GM12872 (cell line): ENCODE measurements around the gene CDK14.

Source experiments
- TF ChIP-seq, protein P1 (sequence below): IDR thresholded peaks from 3 replicates; pipeline ENCODE4 v1.5.1; 2011; ENCODE audit warnings: low read depth, mild to moderate bottlenecking, low read length, moderate library complexity; ENCODE audit not compliant: insufficient read depth

CDK14 gene

DNA sequence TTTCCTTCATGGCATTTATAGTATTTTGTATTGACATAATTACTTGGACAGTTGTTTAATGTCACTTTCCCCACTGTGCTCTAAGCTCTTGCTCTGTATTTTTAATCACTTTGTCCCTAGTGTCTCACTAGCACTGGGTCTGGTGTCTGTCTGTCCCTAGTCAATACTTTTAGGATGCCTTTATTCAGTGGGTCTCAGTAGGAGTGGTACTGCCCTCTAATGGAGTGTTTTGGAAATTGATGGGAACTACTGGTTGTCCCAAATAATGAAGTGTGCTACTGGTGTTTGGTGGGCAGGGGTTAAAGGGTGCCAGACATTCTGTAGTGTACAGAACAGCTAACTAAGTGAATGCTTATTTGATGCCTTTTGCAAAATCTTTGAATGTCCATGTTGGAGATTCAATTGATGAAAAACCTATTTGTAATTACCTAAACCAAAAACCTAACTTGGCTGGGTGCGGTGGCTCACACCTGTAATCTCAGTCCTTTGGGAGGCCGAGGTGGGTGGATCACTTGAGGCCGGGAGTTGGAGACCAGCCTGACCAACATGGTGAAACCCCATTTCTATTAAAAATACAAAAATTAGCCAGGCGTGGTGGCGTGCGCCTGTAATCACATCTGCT, 33.3 kb downstream of the CDK14 start:
- TF ChIP-seq, protein P1, sequence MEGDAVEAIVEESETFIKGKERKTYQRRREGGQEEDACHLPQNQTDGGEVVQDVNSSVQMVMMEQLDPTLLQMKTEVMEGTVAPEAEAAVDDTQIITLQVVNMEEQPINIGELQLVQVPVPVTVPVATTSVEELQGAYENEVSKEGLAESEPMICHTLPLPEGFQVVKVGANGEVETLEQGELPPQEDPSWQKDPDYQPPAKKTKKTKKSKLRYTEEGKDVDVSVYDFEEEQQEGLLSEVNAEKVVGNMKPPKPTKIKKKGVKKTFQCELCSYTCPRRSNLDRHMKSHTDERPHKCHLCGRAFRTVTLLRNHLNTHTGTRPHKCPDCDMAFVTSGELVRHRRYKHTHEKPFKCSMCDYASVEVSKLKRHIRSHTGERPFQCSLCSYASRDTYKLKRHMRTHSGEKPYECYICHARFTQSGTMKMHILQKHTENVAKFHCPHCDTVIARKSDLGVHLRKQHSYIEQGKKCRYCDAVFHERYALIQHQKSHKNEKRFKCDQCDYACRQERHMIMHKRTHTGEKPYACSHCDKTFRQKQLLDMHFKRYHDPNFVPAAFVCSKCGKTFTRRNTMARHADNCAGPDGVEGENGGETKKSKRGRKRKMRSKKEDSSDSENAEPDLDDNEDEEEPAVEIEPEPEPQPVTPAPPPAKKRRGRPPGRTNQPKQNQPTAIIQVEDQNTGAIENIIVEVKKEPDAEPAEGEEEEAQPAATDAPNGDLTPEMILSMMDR, result peak; percentile 61

DNA sequence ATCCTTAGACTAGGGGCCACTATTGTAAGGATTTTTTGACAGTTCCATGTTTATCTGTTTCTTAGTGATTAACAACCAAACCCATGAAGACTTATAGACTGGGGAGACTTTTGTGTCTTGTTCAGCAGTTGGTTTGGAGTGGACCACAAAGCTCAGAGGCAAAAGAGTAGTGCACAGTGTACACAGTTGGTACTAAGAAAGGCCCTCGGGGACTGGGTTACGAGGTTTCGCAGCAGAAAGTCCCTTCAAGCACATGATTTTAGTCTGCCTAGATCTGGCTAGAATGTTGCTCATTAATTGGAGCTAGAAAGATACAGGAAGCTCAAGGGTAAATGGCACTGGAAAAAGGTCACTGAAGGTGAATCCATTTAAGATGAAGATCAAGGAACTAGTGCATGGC, 35.4 kb downstream of the CDK14 start:
- TF ChIP-seq, protein P1, result no peak

DNA sequence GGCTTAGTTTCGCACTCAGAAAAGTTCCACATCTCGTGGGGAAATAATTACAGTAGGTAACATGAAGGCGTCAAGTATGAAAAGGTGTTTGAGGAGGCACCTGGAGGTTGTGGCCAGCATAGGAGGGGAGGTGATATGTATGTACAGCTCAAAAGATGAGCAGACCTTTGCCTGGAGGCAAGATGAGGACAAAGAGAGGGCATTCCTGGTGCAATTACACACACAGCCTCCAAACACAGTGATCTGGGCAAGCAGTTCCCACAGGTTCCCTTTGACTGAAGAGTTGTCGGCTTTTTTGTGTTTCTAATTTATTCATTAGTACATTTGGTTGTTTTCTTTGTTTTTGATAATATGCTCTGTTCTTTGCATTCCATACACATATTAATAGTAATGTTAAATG, 46.9 kb downstream of the CDK14 start:
- TF ChIP-seq, protein P1, result no peak

DNA sequence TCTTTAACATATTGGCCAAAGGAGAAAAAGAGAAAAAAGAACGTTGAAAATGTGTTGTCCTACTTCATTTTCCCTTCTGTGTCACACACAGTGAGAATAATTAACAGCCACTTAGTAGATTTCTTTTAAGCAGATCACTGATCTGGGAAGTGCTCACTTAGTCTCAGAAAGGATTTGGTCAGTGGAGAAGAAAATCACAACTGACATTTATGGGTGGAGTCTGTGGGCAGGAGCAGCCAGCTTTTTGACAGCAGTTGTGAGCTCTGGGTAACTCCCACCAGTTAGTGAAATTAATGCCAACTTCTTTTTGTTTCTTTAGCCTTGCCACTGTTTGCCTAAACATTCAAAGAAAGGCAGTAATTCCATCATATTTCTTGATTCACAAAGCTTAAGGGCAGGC, 49.7 kb downstream of the CDK14 start:
- TF ChIP-seq, protein P1, result no peak

DNA sequence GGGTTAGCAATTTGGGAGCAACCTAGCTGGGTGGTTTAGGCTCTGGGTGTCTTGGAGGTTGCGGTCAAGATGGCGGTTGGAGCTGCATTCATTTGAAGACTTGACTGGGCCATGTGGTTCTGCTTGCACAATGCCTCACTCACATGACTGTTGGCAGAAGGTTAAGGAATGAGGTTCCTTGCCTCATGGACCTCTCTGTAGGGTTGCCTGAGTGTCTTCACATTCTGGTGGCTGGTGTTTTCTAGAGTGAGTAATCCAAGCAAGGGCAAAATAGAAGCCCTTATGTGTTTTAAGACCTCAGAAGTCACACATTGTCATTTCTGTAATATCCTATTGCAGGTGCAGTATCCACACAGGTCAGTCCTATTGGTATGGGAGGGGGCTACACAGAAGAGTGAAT, 52.0 kb downstream of the CDK14 start:
- TF ChIP-seq, protein P1, result no peak

DNA sequence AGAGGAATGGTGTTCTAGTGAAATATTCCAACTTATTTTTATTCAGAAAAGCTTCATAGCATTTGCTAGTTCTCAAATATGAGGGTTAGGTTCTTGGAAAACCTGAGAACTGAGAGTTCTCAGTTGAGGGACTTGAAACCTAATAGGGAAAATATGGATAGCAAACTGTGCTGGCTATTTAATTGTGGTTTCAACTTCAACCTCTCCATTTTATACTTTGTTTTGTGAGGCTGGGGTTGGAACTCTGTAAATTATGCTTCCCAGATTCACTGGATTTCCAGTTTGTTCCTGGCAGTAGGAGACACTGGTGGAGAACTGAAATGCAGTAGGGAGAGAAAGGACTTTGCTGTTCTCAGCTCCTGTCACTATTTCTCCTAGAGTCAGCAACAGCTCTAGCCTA, 52.7 kb downstream of the CDK14 start:
- TF ChIP-seq, protein P1, result no peak

DNA sequence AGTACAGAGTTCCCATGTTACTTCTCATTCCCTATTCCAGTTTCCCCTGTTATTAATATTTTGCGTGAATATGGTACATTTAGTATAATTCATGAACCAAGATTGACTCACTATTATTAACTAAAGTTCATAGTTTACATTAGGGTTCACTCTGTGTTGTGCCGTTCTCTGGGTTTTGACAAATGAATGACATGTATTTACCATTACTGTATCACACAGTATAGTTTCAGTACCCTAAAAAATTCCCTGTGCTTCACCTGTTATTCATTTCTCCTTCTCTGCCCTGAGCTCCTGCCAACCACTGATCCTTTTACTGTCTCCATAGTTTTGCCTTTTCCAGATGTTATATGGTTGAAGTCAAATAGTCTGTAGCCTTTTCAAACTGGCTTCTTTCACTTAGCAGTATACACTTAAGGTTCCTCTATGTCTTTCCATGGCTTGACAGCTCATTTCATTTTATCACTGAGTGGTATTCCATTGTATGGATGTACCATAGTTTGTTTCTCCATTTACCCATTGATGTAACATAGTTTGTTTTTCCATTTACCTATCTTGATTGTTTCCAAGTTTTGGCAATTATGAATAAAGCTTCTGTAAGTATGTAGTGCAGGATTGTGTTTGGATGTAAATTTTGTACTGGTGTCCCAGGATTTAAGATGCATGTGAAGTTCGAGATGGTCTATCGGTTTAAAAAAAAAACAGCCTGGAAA, 58.8 kb downstream of the CDK14 start:
- TF ChIP-seq, protein P1, result no peak
